Panc1 (cell line): ENCODE data around the gene VTI1A.

Experiments
- CTCF ChIP-seq: fragments of 450-650 bp; IDR thresholded peaks from 2 replicates; pipeline ENCODE4 v1.5.1; 2017; ENCODE audit warnings: mild to moderate bottlenecking
- POLR2AphosphoS5 ChIP-seq: IDR thresholded peaks from 2 replicates; pipeline ENCODE4 v1.6.1; 2012; ENCODE audit warnings: mild to moderate bottlenecking, low read depth, low read length, moderate library complexity
- REST ChIP-seq, 2 experiments: IDR thresholded peaks; 2 replicates each; pipeline ENCODE4 v1.6.1; 2011 to 2012; ENCODE audit warnings: low read depth in 2 of 2, control low read depth in 1 of 2, low read length in 1 of 2, mild to moderate bottlenecking in 1 of 2, moderate library complexity in 1 of 2; ENCODE audit not compliant: insufficient read depth in 1 of 2
- SIN3A ChIP-seq: IDR thresholded peaks from 2 replicates; pipeline ENCODE4 v1.6.1; 2012; ENCODE audit warnings: low read depth, mild to moderate bottlenecking, low read length, moderate library complexity, borderline replicate concordance; ENCODE audit not compliant: insufficient read depth
- TCF7L2 ChIP-seq: IDR thresholded peaks from 2 replicates; pipeline ENCODE4 v1.6.1; 2011; ENCODE audit warnings: mild to moderate bottlenecking, low read depth, low read length, inconsistent platforms

- TF ChIP-seq CTCF (no peak), REST (IDR thresholded peaks at IDR 0.05; ENCODE audit: insufficient read depth in 1 of 2, low read depth in 2 of 2, low read length in 1 of 2) (no peak), TCF7L2 (no peak), SIN3A (no peak), POLR2AphosphoS5 (no peak)
These were observed 261.4 kb downstream of the VTI1A start for GRCh38 chr10:112708461-112708860.
